Endothelial cell of umbilical vein (primary cell): ENCODE measurements around the gene WNT6. TPM values are rescaled to one million over a fixed set of nuclear protein-coding genes. Genes with fewer than 3 reads are reported as not detected.

Experiments
- BruUV-seq: library from RNA; stranded (reverse); fragments of 400-500 nt; replicated peaks from 2 replicates; lab custom pipeline; 2021; lab: Mats Ljungman, UMichigan
- CTCF ChIA-PET: fragments of 300-600, 350-600 bp; sonication (Branson Sonifier 250); formaldehyde crosslinking; loops from one replicate; lab custom pipeline; 2021; ENCODE audit warnings: antibody characterized with exemption, inconsistent platforms; lab: Charles Lee
- POLR2A ChIA-PET: fragments of 300-600, 350-600 bp; sonication (Branson Sonifier 250); formaldehyde crosslinking; loops from one replicate; lab custom pipeline; 2021; ENCODE audit warnings: antibody characterized with exemption, inconsistent platforms; lab: Charles Lee
- DNase-seq: peaks from one replicate; pipeline ENCODE4 v3.0.0-alpha.2; 2011; ENCODE audit warnings: low read depth, low spot score
- FAIRE-seq: peaks from 2 replicates; lab custom pipeline; 2011; peaks lifted over from hg19 to GRCh38; lab: Jason Lieb, UNC
- H2AFZ ChIP-seq: 2 replicates; pipeline ENCODE4 v1.6.0; 2012; ENCODE audit warnings: low read depth, low read length, control low read depth, inconsistent platforms
- H3K27ac ChIP-seq: 2 replicates; pipeline ENCODE4 v1.5.1; 2011; ENCODE audit warnings: low read depth, mild to moderate bottlenecking, control low read depth, low read length, moderate library complexity; ENCODE audit not compliant: insufficient read depth
- H3K27me3 ChIP-seq, 2 experiments: 2 replicates each; pipeline versions ENCODE4 v1.6.0 to v1.6.1; 2011; ENCODE audit warnings: low read length in 2 of 2, mixed read lengths in 1 of 2; ENCODE audit not compliant: control insufficient read depth in 2 of 2, insufficient read depth in 2 of 2
- H3K36me3 ChIP-seq, 2 experiments: 2 replicates in 1 of 2; 3 replicates in 1 of 2; pipeline ENCODE4 v1.5.1; 2011; ENCODE audit warnings: low read length in 2 of 2, mild to moderate bottlenecking in 1 of 2, moderate library complexity in 1 of 2; ENCODE audit not compliant: control insufficient read depth in 2 of 2, insufficient read depth in 2 of 2; ENCODE audit errors: extremely low read depth in 1 of 2
- H3K4me1 ChIP-seq: 3 replicates; pipeline ENCODE4 v1.5.1; 2011; ENCODE audit warnings: mild to moderate bottlenecking, low read length; ENCODE audit not compliant: control insufficient read depth, insufficient read depth; ENCODE audit errors: extremely low read depth
- H3K4me2 ChIP-seq: 2 replicates; pipeline ENCODE4 v1.6.1; 2011; ENCODE audit warnings: low read length, control low read depth, mixed read lengths; ENCODE audit not compliant: insufficient read depth
- H3K4me3 ChIP-seq, 3 experiments: fragments of 200-600 bp in 1 of 3; sonication (generic), shearing (Covaris generic) in 1 of 3; replicated peaks in 1 of 3; 2 replicates each; pipeline ENCODE4 v1.5.1; 2011 to 2016; ENCODE audit warnings: control low read depth in 3 of 3, low read length in 3 of 3, mild to moderate bottlenecking in 2 of 3, inconsistent platforms in 1 of 3, low read depth in 1 of 3, moderate library complexity in 1 of 3; ENCODE audit not compliant: insufficient read depth in 1 of 3
- H3K79me2 ChIP-seq: 2 replicates; pipeline ENCODE4 v1.6.0; 2012; ENCODE audit warnings: low read length, inconsistent platforms; ENCODE audit not compliant: control insufficient read depth, insufficient read depth
- H3K9ac ChIP-seq: replicated peaks from 2 replicates; pipeline ENCODE3; 2011; ENCODE audit warnings: low read length, control low read depth; ENCODE audit not compliant: insufficient read depth; ENCODE audit errors: extremely low read depth
- H3K9me1 ChIP-seq: replicated peaks from 3 replicates; pipeline ENCODE4 v1.6.0; 2011; ENCODE audit warnings: mild to moderate bottlenecking, low read length; ENCODE audit not compliant: control insufficient read depth, insufficient read depth; ENCODE audit errors: extremely low read depth
- H3K9me3 ChIP-seq: replicated peaks from 2 replicates; pipeline ENCODE4 v1.5.1; 2012; ENCODE audit warnings: low read length, inconsistent platforms; ENCODE audit not compliant: control insufficient read depth, insufficient read depth
- H4K20me1 ChIP-seq: replicated peaks from 2 replicates; pipeline ENCODE3; 2011; ENCODE audit warnings: mild to moderate bottlenecking, low read length; ENCODE audit not compliant: control insufficient read depth, insufficient read depth; ENCODE audit errors: extremely low read depth
- CTCF ChIP-seq, 2 donors: IDR thresholded peaks; 1 replicate in 1 of 2; 2 replicates in 1 of 2; pipeline ENCODE4 v1.5.1; 2011; ENCODE audit warnings: low read length in 2 of 2, mild to moderate bottlenecking in 2 of 2, moderate library complexity in 2 of 2, control low read depth in 1 of 2, inconsistent platforms in 1 of 2, low read depth in 1 of 2; ENCODE audit not compliant: insufficient read depth in 1 of 2; ENCODE audit errors: extremely low read depth in 1 of 2
- EZH2 ChIP-seq: IDR thresholded peaks from 2 replicates; pipeline ENCODE4 v1.6.1; 2012; ENCODE audit warnings: borderline replicate concordance, low read depth, mild to moderate bottlenecking, moderate library complexity, low read length, inconsistent platforms; ENCODE audit not compliant: severe bottlenecking
- FOS ChIP-seq: IDR thresholded peaks from 2 replicates; pipeline ENCODE4 v1.6.1; 2011; ENCODE audit warnings: mild to moderate bottlenecking, low read length, moderate library complexity, borderline replicate concordance; ENCODE audit not compliant: insufficient read depth
- GATA2 ChIP-seq: IDR thresholded peaks from 2 replicates; pipeline ENCODE4 v1.7.0; 2011; ENCODE audit warnings: low read depth, mild to moderate bottlenecking, moderate library complexity, mixed read lengths, low read length; ENCODE audit not compliant: insufficient read length, insufficient read depth
- JUN ChIP-seq: IDR thresholded peaks from 2 replicates; pipeline ENCODE4 v1.6.1; 2011; ENCODE audit warnings: borderline replicate concordance, low read depth; ENCODE audit not compliant: insufficient read length, insufficient read depth
- MAX ChIP-seq: IDR thresholded peaks from 2 replicates; pipeline ENCODE4 v1.6.1; 2011; ENCODE audit not compliant: insufficient read depth, insufficient read length
- MYC ChIP-seq: IDR thresholded peaks from one replicate; pipeline ENCODE4 v1.6.1; 2011; ENCODE audit warnings: mild to moderate bottlenecking, low read depth, low read length
- POLR2A ChIP-seq: IDR thresholded peaks from 2 replicates; pipeline ENCODE4 v1.6.1; 2012; ENCODE audit warnings: low read depth, mild to moderate bottlenecking, control low read depth, low read length
- POLR2AphosphoS5 ChIP-seq: IDR thresholded peaks from 2 replicates; pipeline ENCODE4 v1.6.1; 2012; ENCODE audit warnings: low read depth, mild to moderate bottlenecking, control low read depth, low read length, moderate library complexity; ENCODE audit not compliant: insufficient read depth
- dilution Hi-C: fragments of 300-500 bp; cut with MboI; formaldehyde crosslinking; loops from one replicate; pipeline ENCODE4 v1.15.0; 2019; ENCODE audit warnings: low sequenced_read_pairs; ENCODE audit not compliant: extremely low pct_ligation_motif_present
- intact Hi-C: fragments of 100-400 bp; cut with micrococcal nuclease; formaldehyde crosslinking; loops from one replicate; pipeline ENCODE4 v1.10.0; 2022
- polyA plus RNA-seq, 4 experiments: library from polyadenylated mRNA; depleted of rRNA in 3 of 4; stranded (reverse) in 3 of 4; unstranded in 1 of 4; fragments of >200 nt; gene quantifications; 2 replicates each; pipeline versions ENCODE4 v1.2.1 to v1.2.3, GENCODE V29; 2011 to 2012; ENCODE audit warnings: missing spikeins in 1 of 4
- total RNA-seq: library from RNA; stranded (reverse); gene quantifications from 2 replicates; pipeline ENCODE4 v1.2.3, GENCODE V29; 2021

Gene WNT6
- total and polyA plus RNA-seq, 2 donors (not counting 3 experiments of a cell fraction or from before 2014, with no cell fraction given): not detected

GRCh38 chr2:218857371-218858137 lies 2.1 kb upstream of the WNT6 start:
- intact Hi-C loops: no loop called here
- no TSS peak for BruUV-seq
- Histone ChIP-seq H3K9me1 (no peaks in the 10 kb centered on the region), H3K9ac (no peak overlapping the region), H3K27ac (no peak overlapping the region), H2AFZ (no peak overlapping the region), H3K79me2 (no peaks in the 10 kb centered on the region), H3K27me3 (peaks cover 81 to 82% of the 10 kb centered on the region in 2 experiments), H3K4me1 (no peaks in the 10 kb centered on the region), H3K36me3 (no peaks in the 10 kb centered on the region), H3K4me2 (no peak overlapping the region), H3K4me3 (no peak overlapping the region), H3K9me3 (no peaks in the 10 kb centered on the region), H4K20me1 (no peaks in the 10 kb centered on the region)
- FAIRE-seq (no peak), DNase-seq (no peak)
- dilution Hi-C loops: no loop called here
- POLR2A ChIA-PET: no interaction called here
- CTCF ChIA-PET: interaction anchor here (0.6 to 2.6 kb wide), 3 partner anchors 10 to 686 kb away, joined by 3 to 15 read pairs (median 6); no protein-coding TSS in a partner anchor
- TF ChIP-seq EZH2 (no peak), POLR2AphosphoS5 (no peak), GATA2 (no peak), POLR2A (no peak), MAX (no peak), CTCF (IDR thresholded peaks at IDR 0.05; ENCODE audit: extremely low read depth in 1 of 2, insufficient read depth in 1 of 2, low read depth in 1 of 2, low read length in 2 of 2) (no peak), FOS (no peak), JUN (no peak), MYC (no peak)
